BLaER1 (cell line): ENCODE data around the gene HPCAL1.
"Not testable (repeated sequence)": the region's sequence is repeated elsewhere in the genome, so short reads cannot be mapped to it uniquely, and the experiment has no call there.

Source experiments
- H3K27ac ChIP-seq: shearing (Covaris generic); formaldehyde crosslinking; 2 replicates; pipeline ENCODE4 v1.8.1; 2022
- H3K27me3 ChIP-seq: shearing (Covaris generic); formaldehyde crosslinking; 2 replicates; pipeline ENCODE4 v1.8.1; 2022
- H3K36me3 ChIP-seq: shearing (Covaris generic); formaldehyde crosslinking; 2 replicates; pipeline ENCODE4 v1.8.1; 2022
- H3K4me1 ChIP-seq: shearing (Covaris generic); formaldehyde crosslinking; 2 replicates; pipeline ENCODE4 v1.8.1; 2022
- H3K4me2 ChIP-seq: shearing (Covaris generic); formaldehyde crosslinking; 2 replicates; pipeline ENCODE4 v1.8.1; 2022
- H3K4me3 ChIP-seq: shearing (Covaris generic); formaldehyde crosslinking; 2 replicates; pipeline ENCODE4 v1.8.1; 2022
- H3K9ac ChIP-seq: shearing (Covaris generic); formaldehyde crosslinking; 2 replicates; pipeline ENCODE4 v1.8.1; 2022
- H3K9me3 ChIP-seq: shearing (Covaris generic); formaldehyde crosslinking; 2 replicates; pipeline ENCODE4 v1.8.1; 2022
- H4K20me1 ChIP-seq: shearing (Covaris generic); formaldehyde crosslinking; 2 replicates; pipeline ENCODE4 v1.8.1; 2022
- Cebpa-rat ChIP-seq: shearing (Covaris generic); IDR thresholded peaks from 2 replicates; pipeline ENCODE4 v1.8.1; 2022

HPCAL1 gene

DNA sequence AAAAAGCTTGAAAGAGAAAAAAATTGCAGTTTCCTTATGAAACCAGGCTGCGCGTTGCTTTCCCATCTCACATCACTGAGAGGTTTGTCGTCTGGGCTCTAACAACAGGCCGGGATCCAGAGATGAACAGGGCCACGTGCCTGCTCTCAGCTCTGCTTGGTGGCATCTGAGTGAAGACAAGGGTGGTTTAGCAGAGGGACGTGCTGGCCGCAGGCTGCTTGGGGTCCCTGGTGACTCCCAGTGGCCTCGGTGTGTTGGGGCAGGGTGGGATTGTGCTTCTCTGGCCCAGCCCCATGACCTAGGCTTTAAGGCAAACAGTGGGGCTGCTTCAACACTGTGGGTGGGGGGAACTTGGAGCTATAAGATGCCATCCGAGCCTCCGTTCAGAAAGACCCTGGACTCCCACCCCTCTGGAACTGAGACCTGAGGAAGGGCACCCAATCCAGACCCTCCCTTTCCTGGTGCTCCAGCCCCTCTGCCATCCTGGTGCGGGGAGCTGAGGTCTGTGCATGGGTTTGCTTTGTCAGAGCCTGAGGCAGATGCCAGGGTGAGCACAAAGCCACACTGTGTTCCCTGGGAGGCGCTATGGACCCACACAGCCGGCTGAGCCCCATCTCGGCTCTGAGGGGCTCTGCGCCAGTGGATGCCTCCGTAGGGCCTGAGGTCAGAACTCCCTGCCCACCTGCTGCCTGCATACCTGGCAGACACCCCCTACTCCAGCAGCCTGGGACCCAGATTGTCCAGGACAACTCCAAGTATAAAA lies 18.4 kb upstream of the HPCAL1 start:
- peak overlapping the region; percentile 90 for H3K4me2 ChIP-seq
- H3K27me3 ChIP-seq = no peaks in the 10 kb centered on the region
- no peaks in the 10 kb centered on the region for H3K36me3 ChIP-seq
- H3K27ac ChIP-seq = no peak overlapping the region
- no peak overlapping the region for H3K4me3 ChIP-seq
- TF ChIP-seq Cebpa-rat = no peak
- no peaks in the 10 kb centered on the region for H4K20me1 ChIP-seq
- H3K9me3 ChIP-seq = no peaks in the 10 kb centered on the region
- no peak overlapping the region for H3K9ac ChIP-seq
- peaks cover 55% of the 10 kb centered on the region for H3K4me1 ChIP-seq

DNA sequence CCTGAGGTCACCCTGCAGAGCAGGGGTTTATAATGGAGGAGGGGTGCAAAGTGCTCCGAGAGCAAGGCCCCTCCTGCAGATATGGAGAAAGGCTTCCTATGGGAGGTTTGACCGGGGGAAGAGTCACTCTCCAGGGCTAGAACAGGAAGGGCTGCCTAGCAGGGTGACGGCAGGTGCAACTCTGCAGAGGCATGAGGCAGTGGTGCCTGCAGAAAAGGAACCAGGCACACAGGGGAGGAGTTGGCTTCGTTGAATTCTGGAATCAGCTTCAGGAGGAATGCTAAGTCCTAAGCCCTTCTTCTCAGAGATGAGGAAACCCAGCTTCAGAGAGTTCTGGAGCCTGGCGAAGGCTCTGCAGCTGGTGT lies 17.5 kb upstream of the HPCAL1 start:
- TF ChIP-seq Cebpa-rat = no peak
- Histone ChIP-seq H3K36me3 (no peaks in the 10 kb centered on the region), H3K4me3 (no peak overlapping the region), H3K9me3 (no peaks in the 10 kb centered on the region), H3K27ac (peak overlapping the region; percentile 44; the same call in 1 of the 2 replicates), H3K27me3 (no peaks in the 10 kb centered on the region), H3K9ac (peak overlapping the region; percentile 22; the same call in 1 of the 2 replicates), H3K4me2 (peak overlapping the region; percentile 90), H3K4me1 (peaks cover 55% of the 10 kb centered on the region), H4K20me1 (no peaks in the 10 kb centered on the region)

DNA sequence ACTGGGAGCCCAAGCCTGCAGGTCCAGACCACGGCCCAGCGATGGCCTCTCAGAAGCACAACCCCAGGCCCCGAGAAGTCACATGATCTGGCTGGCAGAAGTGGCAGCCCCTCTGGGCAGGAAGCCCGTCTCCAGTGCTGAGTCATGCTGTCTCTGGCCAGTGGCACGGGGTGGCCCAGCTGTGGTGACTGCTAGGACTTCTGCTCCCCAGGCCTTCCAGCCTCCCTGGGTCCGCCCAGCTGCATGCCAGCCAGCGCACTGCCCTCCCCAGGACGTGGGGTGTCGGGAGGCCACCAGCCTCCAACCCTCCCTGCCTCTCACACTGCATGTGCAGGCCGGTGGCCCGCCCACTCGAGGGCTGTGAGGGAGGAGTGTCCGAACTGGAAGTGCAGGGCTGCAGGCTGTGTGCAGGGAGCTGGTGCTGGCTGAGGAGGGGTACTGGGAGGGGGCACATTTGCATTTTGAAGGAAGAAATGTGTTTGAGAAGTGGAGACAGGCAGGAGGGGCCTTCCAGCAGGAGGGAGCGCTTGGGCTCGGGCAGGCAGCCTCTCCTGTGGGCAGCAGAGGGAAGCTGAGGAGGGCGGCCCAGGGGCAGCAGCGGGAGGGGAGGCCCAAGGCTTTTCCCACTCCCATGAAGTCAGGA lies 17.0 kb upstream of the HPCAL1 start:
- no peaks in the 10 kb centered on the region for H3K36me3 ChIP-seq
- TF ChIP-seq Cebpa-rat = no peak
- peak overlapping the region; percentile 90 for H3K4me2 ChIP-seq
- peaks cover 55% of the 10 kb centered on the region for H3K4me1 ChIP-seq
- peak overlapping the region; percentile 22; the same call in 1 of the 2 replicates for H3K9ac ChIP-seq
- no peaks in the 10 kb centered on the region for H4K20me1 ChIP-seq
- H3K27me3 ChIP-seq = no peaks in the 10 kb centered on the region
- H3K4me3 ChIP-seq = no peak overlapping the region
- H3K9me3 ChIP-seq = no peaks in the 10 kb centered on the region
- peak overlapping the region; percentile 44; the same call in 1 of the 2 replicates for H3K27ac ChIP-seq

DNA sequence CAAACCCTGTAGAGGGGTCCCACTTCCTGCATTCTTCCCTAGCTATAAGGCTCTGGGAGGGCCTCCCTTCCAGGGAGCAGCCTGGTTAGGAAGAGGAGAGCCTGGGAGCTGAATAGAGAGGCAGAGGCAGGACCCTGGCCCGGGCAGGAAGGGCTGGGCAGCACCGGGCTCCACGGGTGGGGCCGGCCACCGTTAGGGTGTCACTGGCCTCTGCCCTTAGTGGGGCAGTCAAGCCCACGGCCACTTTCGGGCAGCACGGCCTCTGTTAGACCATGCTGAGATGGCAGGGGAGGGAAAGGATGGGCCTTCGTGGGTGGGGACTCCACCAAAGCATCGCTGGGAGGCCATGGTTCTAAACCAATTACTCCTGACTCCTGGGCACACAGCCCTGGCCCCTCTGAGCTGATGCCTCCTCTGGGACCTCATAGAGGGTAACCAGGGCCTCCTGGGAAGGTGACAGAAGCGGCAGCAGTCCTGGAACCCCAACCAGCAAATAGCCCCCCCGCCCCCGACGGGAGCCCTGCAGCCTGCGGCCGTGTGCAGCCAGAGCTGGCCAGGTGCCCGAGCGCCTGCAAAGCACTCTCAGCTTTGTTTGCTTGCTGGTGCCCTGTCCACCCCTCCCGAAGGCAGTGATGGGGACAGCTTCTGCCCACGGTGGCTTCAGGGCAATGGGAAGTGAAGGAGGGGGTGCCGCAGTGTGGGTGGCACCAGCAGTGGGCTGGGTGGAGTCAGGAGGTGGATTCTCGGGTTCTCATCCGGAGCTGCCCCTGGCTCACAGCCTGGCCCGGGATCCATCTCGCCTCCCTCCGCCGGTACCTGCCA lies 16.3 kb upstream of the HPCAL1 start:
- no peak overlapping the region for H3K4me3 ChIP-seq
- no peak for TF ChIP-seq Cebpa-rat

DNA sequence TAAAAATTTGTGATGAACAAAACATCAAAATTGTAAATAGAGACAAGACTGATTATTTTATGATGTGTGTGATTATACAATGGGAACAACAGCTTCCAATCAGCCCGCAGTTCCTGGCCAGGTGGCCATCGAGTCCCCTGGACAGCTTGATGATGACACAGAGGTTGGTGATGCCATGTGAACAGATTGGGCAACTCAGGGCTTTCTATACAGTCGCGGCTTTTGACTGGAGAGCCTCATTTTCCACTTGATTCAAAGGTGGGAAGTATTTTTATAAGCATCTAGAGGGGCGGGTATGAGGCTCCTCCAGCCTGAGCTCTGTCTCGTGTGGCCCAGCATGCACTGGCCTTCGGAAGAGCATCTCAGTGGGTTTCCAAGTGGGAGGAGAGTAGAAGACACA lies 14.9 kb upstream of the HPCAL1 start:
- peaks cover 45% of the 10 kb centered on the region for H3K4me1 ChIP-seq

More for the DNA sequence above, 16.3 kb upstream of the HPCAL1 start:
- H3K4me2 ChIP-seq = peak overlapping the region; percentile 90
- H3K9ac ChIP-seq = peak overlapping the region; percentile 22
- peak overlapping the region; percentile 44; the same call in 1 of the 2 replicates for H3K27ac ChIP-seq
- no peaks in the 10 kb centered on the region for H3K27me3 ChIP-seq
- H4K20me1 ChIP-seq = no peaks in the 10 kb centered on the region
- H3K4me1 ChIP-seq = peaks cover 55% of the 10 kb centered on the region
- H3K9me3 ChIP-seq = no peaks in the 10 kb centered on the region
- H3K36me3 ChIP-seq = no peaks in the 10 kb centered on the region

DNA sequence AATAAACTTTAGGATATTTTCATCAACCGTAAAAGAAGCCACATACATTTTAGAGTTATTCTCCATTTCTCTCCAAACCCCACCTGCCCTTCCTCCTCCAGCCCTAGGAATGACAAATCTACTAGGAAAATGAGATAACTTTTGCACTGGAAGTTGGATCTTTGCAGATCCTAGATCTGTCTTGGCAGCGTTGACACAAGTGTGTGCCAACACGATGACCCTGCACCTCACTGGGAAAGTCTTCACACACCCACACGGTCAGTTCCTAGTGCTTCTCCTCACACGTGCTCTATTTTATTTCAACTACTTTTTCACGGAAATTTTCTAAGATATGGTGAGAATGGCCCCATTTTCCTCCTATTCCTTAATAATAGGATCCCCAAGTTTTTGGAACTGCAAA lies 14.1 kb upstream of the HPCAL1 start:
- Histone ChIP-seq H3K27me3 (no peaks in the 10 kb centered on the region), H3K27ac (no peak overlapping the region), H3K9me3 (peaks cover 3% of the 10 kb centered on the region), H3K4me3 (no peak overlapping the region), H3K9ac (no peak overlapping the region), H3K4me1 (peaks cover 36% of the 10 kb centered on the region), H3K4me2 (no peak overlapping the region), H3K36me3 (no peaks in the 10 kb centered on the region), H4K20me1 (no peaks in the 10 kb centered on the region)
- TF ChIP-seq Cebpa-rat = no peak

More for the DNA sequence above, 14.9 kb upstream of the HPCAL1 start:
- Histone ChIP-seq H3K9ac (no peak overlapping the region), H3K4me2 (no peak overlapping the region), H3K27me3 (no peaks in the 10 kb centered on the region), H3K27ac (no peak overlapping the region), H3K9me3 (no peaks in the 10 kb centered on the region), H4K20me1 (no peaks in the 10 kb centered on the region), H3K36me3 (no peaks in the 10 kb centered on the region), H3K4me3 (no peak overlapping the region)
- TF ChIP-seq Cebpa-rat = no peak

DNA sequence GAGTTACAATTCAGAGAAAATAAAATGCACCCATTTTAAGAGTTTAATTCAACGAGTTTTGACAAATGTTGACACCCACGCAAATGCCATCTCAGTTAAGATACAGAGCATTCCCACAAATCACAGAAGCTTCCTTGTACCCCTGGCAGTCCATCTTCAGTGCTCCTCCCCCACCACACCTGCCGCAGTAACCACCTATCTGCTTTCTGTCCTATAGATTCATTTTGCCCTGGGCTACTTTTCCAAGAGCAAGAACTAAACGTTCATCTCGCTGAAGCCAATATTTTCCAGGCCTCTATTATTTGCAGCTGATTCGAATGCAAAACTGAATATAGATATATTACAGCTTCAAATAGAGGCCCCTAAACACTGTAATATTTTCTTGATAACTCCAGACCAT lies 13.4 kb upstream of the HPCAL1 start:
- no peak overlapping the region for H3K4me3 ChIP-seq
- H3K9me3 ChIP-seq = peaks cover 10% of the 10 kb centered on the region
- peaks cover 29% of the 10 kb centered on the region for H3K4me1 ChIP-seq
- TF ChIP-seq Cebpa-rat = no peak
- H3K27ac ChIP-seq = no peak overlapping the region
- H3K27me3 ChIP-seq = no peaks in the 10 kb centered on the region
- no peaks in the 10 kb centered on the region for H4K20me1 ChIP-seq
- H3K36me3 ChIP-seq = no peaks in the 10 kb centered on the region
- H3K9ac ChIP-seq = no peak overlapping the region
- no peak overlapping the region for H3K4me2 ChIP-seq

DNA sequence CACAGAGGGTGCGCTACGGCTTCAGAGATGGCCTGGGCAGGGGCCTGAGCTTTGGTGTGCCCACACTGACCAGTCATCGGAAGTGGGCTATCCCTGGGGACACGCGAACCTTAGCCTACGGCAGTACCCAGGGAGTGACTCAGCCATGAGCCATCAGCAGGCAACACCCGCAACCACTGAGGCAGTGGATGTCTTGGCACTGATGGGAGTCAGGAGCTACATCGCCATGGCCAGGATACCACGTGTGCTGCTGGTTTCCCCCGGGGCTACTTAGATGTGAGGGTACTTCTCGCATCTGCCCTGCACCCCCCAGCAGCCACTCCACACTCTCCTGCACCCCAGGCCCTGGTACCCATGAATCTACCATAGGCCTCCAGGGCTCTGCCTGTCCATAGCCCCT lies 12.8 kb upstream of the HPCAL1 start:
- peaks cover 15% of the 10 kb centered on the region for H3K9me3 ChIP-seq
- no peaks in the 10 kb centered on the region for H3K36me3 ChIP-seq
- H3K4me3 ChIP-seq = no peak overlapping the region
- H3K27me3 ChIP-seq = no peaks in the 10 kb centered on the region
- no peak overlapping the region for H3K9ac ChIP-seq
- H3K27ac ChIP-seq = no peak overlapping the region
- TF ChIP-seq Cebpa-rat = no peak
- no peaks in the 10 kb centered on the region for H4K20me1 ChIP-seq
- H3K4me1 ChIP-seq = peaks cover 23% of the 10 kb centered on the region
- H3K4me2 ChIP-seq = no peak overlapping the region

DNA sequence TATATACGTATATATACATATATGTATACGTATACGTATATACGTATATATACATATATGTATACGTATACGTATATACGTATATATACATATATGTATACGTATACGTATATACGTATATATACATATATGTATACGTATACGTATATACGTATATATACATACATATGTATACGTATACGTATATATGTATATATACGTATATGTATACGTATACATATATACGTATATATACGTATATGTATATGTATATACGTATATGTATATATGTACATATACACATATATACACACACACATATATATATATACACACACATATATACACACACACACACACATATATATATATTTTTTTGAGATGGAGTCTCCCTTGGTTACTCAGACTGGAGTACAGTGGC lies 11.3 kb upstream of the HPCAL1 start:
- H3K4me2 ChIP-seq, H3K9ac ChIP-seq, H3K27ac ChIP-seq, H3K4me1 ChIP-seq, H3K27me3 ChIP-seq, H4K20me1 ChIP-seq, H3K4me3 ChIP-seq, H3K36me3 ChIP-seq: not testable (repeated sequence)
- peaks cover 15% of the 10 kb centered on the region for H3K9me3 ChIP-seq

DNA sequence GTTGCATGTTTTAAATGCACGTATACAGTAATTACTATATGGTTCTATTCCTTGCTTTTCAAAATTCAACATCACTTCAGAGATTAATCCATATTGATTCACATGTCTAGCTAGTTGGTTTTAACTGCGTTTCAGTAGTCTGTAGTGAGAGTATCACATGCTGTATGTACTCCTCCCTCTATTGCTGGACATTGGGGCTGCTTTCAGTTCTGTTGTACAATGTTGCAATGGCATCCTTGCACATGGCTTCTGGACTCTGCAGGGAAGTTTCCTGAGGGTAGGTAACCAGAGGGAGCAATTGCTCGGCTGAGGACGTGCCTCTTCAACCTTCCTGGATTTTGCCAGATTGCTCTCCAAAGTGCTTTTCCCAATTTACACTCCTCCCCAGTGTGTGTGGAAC lies 10.7 kb upstream of the HPCAL1 start:
- TF ChIP-seq Cebpa-rat = no peak
- Histone ChIP-seq H3K36me3 (no peaks in the 10 kb centered on the region), H4K20me1 (no peaks in the 10 kb centered on the region), H3K9me3 (peaks cover 15% of the 10 kb centered on the region), H3K4me1 (peaks cover 2% of the 10 kb centered on the region), H3K9ac (no peak overlapping the region), H3K4me3 (no peak overlapping the region), H3K27ac (no peak overlapping the region), H3K27me3 (no peaks in the 10 kb centered on the region), H3K4me2 (no peak overlapping the region)
